ENCODE data around the gene TRAPPC8. TPM values are rescaled to one million over a fixed set of nuclear protein-coding genes. Genes with fewer than 3 reads are reported as not detected.

Gene TRAPPC8, protein sequence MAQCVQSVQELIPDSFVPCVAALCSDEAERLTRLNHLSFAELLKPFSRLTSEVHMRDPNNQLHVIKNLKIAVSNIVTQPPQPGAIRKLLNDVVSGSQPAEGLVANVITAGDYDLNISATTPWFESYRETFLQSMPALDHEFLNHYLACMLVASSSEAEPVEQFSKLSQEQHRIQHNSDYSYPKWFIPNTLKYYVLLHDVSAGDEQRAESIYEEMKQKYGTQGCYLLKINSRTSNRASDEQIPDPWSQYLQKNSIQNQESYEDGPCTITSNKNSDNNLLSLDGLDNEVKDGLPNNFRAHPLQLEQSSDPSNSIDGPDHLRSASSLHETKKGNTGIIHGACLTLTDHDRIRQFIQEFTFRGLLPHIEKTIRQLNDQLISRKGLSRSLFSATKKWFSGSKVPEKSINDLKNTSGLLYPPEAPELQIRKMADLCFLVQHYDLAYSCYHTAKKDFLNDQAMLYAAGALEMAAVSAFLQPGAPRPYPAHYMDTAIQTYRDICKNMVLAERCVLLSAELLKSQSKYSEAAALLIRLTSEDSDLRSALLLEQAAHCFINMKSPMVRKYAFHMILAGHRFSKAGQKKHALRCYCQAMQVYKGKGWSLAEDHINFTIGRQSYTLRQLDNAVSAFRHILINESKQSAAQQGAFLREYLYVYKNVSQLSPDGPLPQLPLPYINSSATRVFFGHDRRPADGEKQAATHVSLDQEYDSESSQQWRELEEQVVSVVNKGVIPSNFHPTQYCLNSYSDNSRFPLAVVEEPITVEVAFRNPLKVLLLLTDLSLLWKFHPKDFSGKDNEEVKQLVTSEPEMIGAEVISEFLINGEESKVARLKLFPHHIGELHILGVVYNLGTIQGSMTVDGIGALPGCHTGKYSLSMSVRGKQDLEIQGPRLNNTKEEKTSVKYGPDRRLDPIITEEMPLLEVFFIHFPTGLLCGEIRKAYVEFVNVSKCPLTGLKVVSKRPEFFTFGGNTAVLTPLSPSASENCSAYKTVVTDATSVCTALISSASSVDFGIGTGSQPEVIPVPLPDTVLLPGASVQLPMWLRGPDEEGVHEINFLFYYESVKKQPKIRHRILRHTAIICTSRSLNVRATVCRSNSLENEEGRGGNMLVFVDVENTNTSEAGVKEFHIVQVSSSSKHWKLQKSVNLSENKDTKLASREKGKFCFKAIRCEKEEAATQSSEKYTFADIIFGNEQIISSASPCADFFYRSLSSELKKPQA (N-terminal part only)
- 11.3 to 18.7 TPM (median 12.1 TPM) in 5 replicates for total RNA-seq (2022; extraction: Qiagen RNA extraction)

DNA sequence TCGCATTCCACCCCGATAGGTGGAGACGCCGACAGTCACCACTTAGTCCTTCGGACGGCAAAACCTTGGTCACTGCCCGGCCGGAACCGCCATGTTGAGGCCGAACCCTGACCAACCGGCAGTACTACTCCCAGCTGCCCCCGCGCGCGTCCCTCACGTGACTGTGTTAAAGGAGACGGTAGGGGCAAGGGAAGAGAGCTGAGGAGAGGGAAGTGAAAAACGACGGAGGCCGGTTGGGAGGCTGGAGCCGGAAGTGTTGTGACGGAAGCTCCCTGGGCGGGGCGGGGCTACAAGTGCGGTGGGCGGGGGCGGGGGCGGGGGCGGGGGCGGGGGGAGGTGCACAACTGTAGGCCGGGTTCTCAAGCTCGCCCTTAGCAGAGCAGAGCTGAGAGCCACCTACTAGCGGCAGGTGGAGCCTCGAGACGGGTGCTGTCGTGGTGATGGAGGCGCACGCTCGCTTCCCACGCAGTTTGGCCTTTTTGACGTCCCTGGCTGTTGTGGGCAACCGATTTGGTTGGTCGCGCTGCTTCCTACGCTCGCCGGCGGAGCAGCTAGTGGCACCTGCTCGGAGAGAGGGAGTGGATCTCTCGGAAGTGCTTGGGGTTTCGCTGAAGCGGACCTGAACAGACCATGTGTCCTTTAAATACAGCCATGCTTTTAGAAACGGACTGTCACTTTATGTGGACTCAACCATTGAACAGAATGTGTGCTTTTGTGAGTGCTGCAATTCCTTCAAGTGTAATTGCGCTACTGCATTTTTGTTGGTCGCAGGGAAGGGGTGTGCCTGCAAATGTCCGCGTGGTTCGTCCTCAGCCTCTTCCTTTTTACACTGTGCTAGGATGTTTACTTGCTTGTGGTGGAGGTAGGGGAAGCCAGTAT is at the start of gene TRAPPC8:
Gene TRAPPC8, minus strand, starts transcription at position 130 of the 879 bp plus-strand sequence. CDS start 364 bp downstream, outside the sequence.

Other genes starting within 250 kb of the TRAPPC8 start
- not detected in 5 replicates for gene SLC25A52, start 182.2 kb downstream of the TRAPPC8 start, total RNA-seq (2022; extraction: Qiagen RNA extraction)
- gene RNF125, start 75.7 kb upstream of the TRAPPC8 start, total RNA-seq (2022; extraction: Qiagen RNA extraction), result 0.20 to 0.32 TPM (median 0.28 TPM) in 5 replicates
- 11.8 to 16.3 TPM (median 13.4 TPM) in 5 replicates for gene RNF138, start 148.7 kb upstream of the TRAPPC8 start, total RNA-seq (2022; extraction: Qiagen RNA extraction)
- 0.06 to 0.14 TPM (median 0.07 TPM) in 3 of 5 replicates, not detected in the others for gene MEP1B, start 246.9 kb upstream of the TRAPPC8 start, total RNA-seq (2022; extraction: Qiagen RNA extraction)